22Rv1 (cell line): ENCODE results near the gene TRAM2.

Source experiments
- CTCF ChIP-seq: fragments of 450-650 bp; IDR thresholded peaks from 2 replicates; pipeline ENCODE4 v1.5.1; 2017; ENCODE audit warnings: mild to moderate bottlenecking
- ZFX ChIP-seq: fragments of 450-650 bp; IDR thresholded peaks from 2 replicates; pipeline ENCODE4 v1.6.1; 2017; ENCODE audit warnings: antibody characterized with exemption, borderline replicate concordance

DNA sequence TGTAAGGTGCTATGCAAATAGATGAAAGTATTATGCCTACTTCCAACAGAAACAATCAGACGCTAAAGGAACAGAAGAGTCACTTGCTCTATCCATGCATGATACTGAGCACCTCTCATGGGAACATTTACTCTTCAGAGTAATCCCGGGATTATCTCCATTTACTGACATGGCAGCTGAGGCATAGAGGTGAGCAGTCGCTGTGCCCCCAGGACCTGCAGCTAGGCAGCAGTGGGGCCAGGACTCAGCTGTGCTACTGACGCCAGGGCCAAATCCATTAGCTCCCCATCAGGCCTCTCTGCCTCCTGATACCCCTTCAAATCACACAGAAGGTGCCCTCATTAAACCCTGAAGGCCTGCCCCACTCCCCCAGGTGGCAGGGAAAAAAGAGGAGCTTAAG is 51.9 kb downstream of the TRAM2 start:
- TF ChIP-seq CTCF (no peak), ZFX (no peak)
